K562 (cell line): ENCODE measurements around the gene HS3ST3B1. TPM values are rescaled to one million over a fixed set of nuclear protein-coding genes. Genes with fewer than 3 reads are reported as not detected.

Source experiments
- ATAC-seq: fragments of 200-7000 bp; cut with Tn5 transposase; 3 replicates; pipeline ENCODE4 v1.9.1; 2020; ENCODE audit warnings: moderate library complexity
- BruUV-seq: library from RNA; stranded (reverse); fragments of 400-500 nt; replicated peaks from 2 replicates; lab custom pipeline; 2021; lab: Mats Ljungman, UMichigan
- CTCF ChIA-PET: fragments of 300-600 bp; formaldehyde crosslinking; extraction: SDS; loops from one replicate; lab custom pipeline; 2021; ENCODE audit warnings: low intra/inter-chr PET ratio; lab: Yijun Ruan, JAX
- POLR2A ChIA-PET: fragments of 300-600, 350-650 bp; sonication (Branson Sonifier 250); formaldehyde crosslinking; extraction: SDS; loops from one replicate; lab custom pipeline; 2021; ENCODE audit warnings: antibody characterized with exemption, inconsistent platforms; lab: Yijun Ruan, JAX
- DNase-seq, 4 experiments: peaks; one replicate each; pipeline versions ENCODE4 v3.0.0 to v3.0.0-alpha.2; 2011 to 2018; ENCODE audit warnings: low spot score in 3 of 4, mixed read lengths in 3 of 4; ENCODE audit errors: extremely low read depth in 1 of 4
- FAIRE-seq: peaks from 2 replicates; lab custom pipeline; 2011; peaks lifted over from hg19 to GRCh38; lab: Jason Lieb, UNC
- H2AFZ ChIP-seq: 2 replicates; pipeline ENCODE4 v1.6.0; 2011; ENCODE audit warnings: low read depth, low read length, control low read depth, inconsistent platforms
- H3K27ac ChIP-seq: fragments of 200-600 bp; 3 replicates; pipeline ENCODE4 v1.8.0; 2011; ENCODE audit warnings: low read depth, mild to moderate bottlenecking, control low read depth, inconsistent platforms, low read length, moderate library complexity, mixed read lengths; ENCODE audit errors: extremely low read depth
- H3K27me3 ChIP-seq, 2 experiments: fragments of 300-600 bp in 1 of 2; 2 replicates in 1 of 2; 3 replicates in 1 of 2; pipeline versions ENCODE4 v1.6.0 to v1.8.0; 2011; ENCODE audit warnings: inconsistent platforms in 2 of 2, low read length in 2 of 2, mild to moderate bottlenecking in 1 of 2, mixed read lengths in 1 of 2, moderate library complexity in 1 of 2; ENCODE audit not compliant: control insufficient read depth in 2 of 2, insufficient read depth in 2 of 2
- H3K36me3 ChIP-seq: fragments of 300-600 bp; 3 replicates; pipeline ENCODE4 v1.8.0; 2011; ENCODE audit warnings: mild to moderate bottlenecking, low read length, inconsistent platforms; ENCODE audit not compliant: control insufficient read depth, insufficient read depth
- H3K4me1 ChIP-seq, 2 experiments: fragments of 200-600 bp in 1 of 2; replicated peaks in 1 of 2; 2 replicates in 1 of 2; 3 replicates in 1 of 2; pipeline versions ENCODE4 v1.5.1 to v1.8.0; 2011; ENCODE audit warnings: inconsistent platforms in 2 of 2, low read length in 2 of 2, mild to moderate bottlenecking in 1 of 2, mixed read lengths in 1 of 2, moderate library complexity in 1 of 2; ENCODE audit not compliant: control insufficient read depth in 2 of 2, insufficient read depth in 2 of 2
- H3K4me2 ChIP-seq: 2 replicates; pipeline ENCODE4 v1.6.1; 2011; ENCODE audit warnings: low read length, control low read depth, inconsistent platforms, mixed read lengths; ENCODE audit not compliant: insufficient read depth
- H3K4me3 ChIP-seq: fragments of 200-600 bp; sonication (generic), shearing (Covaris generic); 2 replicates; pipeline ENCODE4 v1.5.1; 2016; ENCODE audit warnings: control low read depth, inconsistent platforms
- H3K79me2 ChIP-seq: fragments of 200-600 bp; 3 replicates; pipeline ENCODE4 v1.8.0; 2011; ENCODE audit warnings: low read length, inconsistent platforms; ENCODE audit not compliant: control insufficient read depth, insufficient read depth
- H3K9ac ChIP-seq, 2 experiments: 2 replicates each; pipeline versions ENCODE4 v1.6.0 to v1.6.1; 2011; ENCODE audit warnings: low read depth in 2 of 2, low read length in 2 of 2, control low read depth in 1 of 2, inconsistent platforms in 1 of 2, mild to moderate bottlenecking in 1 of 2, mixed read lengths in 1 of 2; ENCODE audit not compliant: insufficient read depth in 1 of 2
- H3K9me1 ChIP-seq: one replicate; pipeline ENCODE4 v1.6.0; 2011; ENCODE audit warnings: inconsistent platforms, mild to moderate bottlenecking, low read length, moderate library complexity; ENCODE audit not compliant: control insufficient read depth, insufficient read depth
- H3K9me3 ChIP-seq: replicated peaks from 2 replicates; pipeline ENCODE4 v1.5.1; 2011; ENCODE audit warnings: low read depth, low read length, inconsistent platforms; ENCODE audit not compliant: control insufficient read depth, insufficient read depth
- H4K20me1 ChIP-seq: replicated peaks from 2 replicates; pipeline ENCODE4 v1.6.1; 2011; ENCODE audit warnings: low read length, inconsistent platforms, mixed read lengths; ENCODE audit not compliant: control insufficient read depth, insufficient read depth
- HNRNPH1 ChIP-seq: fragments of 200-400 bp; formaldehyde crosslinking; optimal IDR thresholded peaks from 2 replicates; pipeline ENCODE3; 2017; ENCODE audit warnings: low read depth, mild to moderate bottlenecking, low read length, moderate library complexity
- SFPQ ChIP-seq: fragments of 200-400 bp; formaldehyde crosslinking; IDR thresholded peaks from 2 replicates; pipeline ENCODE4 v1.6.1; 2017; ENCODE audit warnings: mild to moderate bottlenecking, low read depth, low read length, moderate library complexity
- SMC3 ChIP-seq: conservative IDR thresholded peaks from 2 replicates; pipeline ENCODE4 v1.6.1; 2011; ENCODE audit warnings: low read depth, low read length, improper control_type of control experiment; ENCODE audit not compliant: insufficient read depth
- TCFL5 ChIP-seq: fragments of 250-450 bp; sonication (Bioruptor Pico); conservative IDR thresholded peaks from 2 replicates; pipeline ENCODE4 v1.6.1; 2021; ENCODE audit warnings: mild to moderate bottlenecking, moderate library complexity, matching md5 sums
- ZNF316 ChIP-seq: fragments of 450-650 bp; IDR thresholded peaks from 2 replicates; pipeline ENCODE4 v1.6.1; 2016
- ZNF407 ChIP-seq: fragments of 450-650 bp; IDR thresholded peaks from 2 replicates; pipeline ENCODE4 v1.6.1; 2016; ENCODE audit warnings: low read depth
- WGBS: fragments of 100-300 bp; shearing (Covaris generic); methylation state at CpG from one replicate; pipeline ENCODE4 v1.1.6; 2016; ENCODE audit warnings: low coverage, mixed read lengths; ENCODE audit not compliant: insufficient coverage; ENCODE audit errors: missing lambda C conversion rate; 5-methylcytosine and 5-hydroxymethylcytosine counted together
- in situ Hi-C: fragments of 300-500 bp; cut with MboI; formaldehyde crosslinking; loops from 4 replicates; pipeline ENCODE4 v1.15.0; 2018; ENCODE audit warnings: inconsistent platforms, mixed read lengths
- intact Hi-C: fragments of 100-400 bp; cut with micrococcal nuclease; formaldehyde crosslinking; loops from 2 replicates; pipeline ENCODE4 v1.14.2; 2022
- polyA plus RNA-seq, 8 experiments: library from polyadenylated mRNA; depleted of rRNA in 4 of 8; stranded (reverse) in 5 of 8; unstranded in 3 of 8; fragments of >200 nt; fragmentation: Nextera tagmentation in 2 of 8; fragmentation: Illumina TruSeq in 1 of 8; extraction: Ambion mirVana in 2 of 8; extraction: Trizol in 1 of 8; gene quantifications; 2 replicates each; pipeline versions ENCODE4 v1.2.1 to v1.2.3, GENCODE V29; 2011 to 2014; ENCODE audit warnings: inconsistent platforms in 1 of 8, missing spikeins in 1 of 8
- total RNA-seq, 7 experiments: library from RNA; depleted of rRNA in 6 of 7; stranded (reverse); fragments of >200 nt in 6 of 7; fragmentation: Illumina TruSeq in 2 of 7; extraction: Trizol in 2 of 7; gene quantifications; 2 replicates each; pipeline versions ENCODE4 v1.2.1 to v1.2.3, GENCODE V29; 2011 to 2021; ENCODE audit warnings: low replicate concordance in 1 of 7
- TF ChIP-seq, protein P1 (sequence below): fragments of 250-450 bp; sonication (Bioruptor Pico); IDR thresholded peaks from 2 replicates; pipeline ENCODE4 v1.8.0; 2021; ENCODE audit warnings: borderline replicate concordance, mild to moderate bottlenecking, moderate library complexity; ENCODE audit not compliant: poor library complexity, severe bottlenecking

HS3ST3B1 gene
- total and polyA plus RNA-seq, 9 of the 15 experiments (the other 6 are each of a cell fraction or from before 2014, with no cell fraction given): 1.9 to 12.9 (median 3.7) TPM

GRCh38 chr17:14374268-14374667, 73.4 kb downstream of the HS3ST3B1 start:
- Histone ChIP-seq H3K27ac (no peak overlapping the region), H3K4me3 (no peak overlapping the region), H2AFZ (no peak overlapping the region), H3K9me1 (no peaks in the 10 kb centered on the region), H3K4me1 (peaks cover 5 to 7% of the 10 kb centered on the region in 2 experiments; a peak in 4 of 5 replicates), H3K36me3 (no peaks in the 10 kb centered on the region), H3K9ac (no peak overlapping the region), H3K4me2 (no peak overlapping the region), H4K20me1 (no peaks in the 10 kb centered on the region), H3K79me2 (no peaks in the 10 kb centered on the region), H3K9me3 (no peaks in the 10 kb centered on the region), H3K27me3 (no peaks in the 10 kb centered on the region)
- DNase-seq (no peak), ATAC-seq (no peak), FAIRE-seq (no peak)
- no TSS peak for BruUV-seq
- CTCF ChIA-PET: no interaction called here
- 88% methylated on average over 1 of the region's 1 CpG for whole genome bisulfite sequencing
- intact Hi-C loops: no loop called here
- POLR2A ChIA-PET: interaction anchor here (1.6 kb wide), 1 partner anchor 73 kb away, joined by 7 read pairs; the partner anchor contains the start of gene HS3ST3B1
- TF ChIP-seq ZNF407: no peak
- no peak for TF ChIP-seq SMC3
- TF ChIP-seq ZNF316: no peak
- TF ChIP-seq TCFL5 (CRISPR knock-in tag): no peak
- no peak for TF ChIP-seq SFPQ
- TF ChIP-seq, protein P1, sequence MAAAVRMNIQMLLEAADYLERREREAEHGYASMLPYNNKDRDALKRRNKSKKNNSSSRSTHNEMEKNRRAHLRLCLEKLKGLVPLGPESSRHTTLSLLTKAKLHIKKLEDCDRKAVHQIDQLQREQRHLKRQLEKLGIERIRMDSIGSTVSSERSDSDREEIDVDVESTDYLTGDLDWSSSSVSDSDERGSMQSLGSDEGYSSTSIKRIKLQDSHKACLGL (CRISPR knock-in tag): no peak
- no peak for TF ChIP-seq HNRNPH1
- in situ Hi-C loops: no loop called here
